ENCODE measurements around the gene ATP1A3.

- TF ChIP-seq GATA3 (IDR thresholded peaks at IDR 0.05; ENCODE audit: low read depth, low read length) (no peak), GATA2 (IDR thresholded peaks at IDR 0.05; ENCODE audit: low read depth, low read length) (no peak)
Observed at GRCh38 chr19:41960973-41961372, 33.1 kb downstream of the ATP1A3 start.

All from SH-SY5Y (cell line).